GM21825 (cell line): ENCODE measurements around the gene ENOX2.

Experiments used
- ATAC-seq: cut with Tn5 transposase; IDR thresholded peaks from one replicate; pipeline ENCODE4 v1.9.1; 2021; ENCODE audit warnings: mild to moderate bottlenecking, moderate library complexity; ENCODE audit not compliant: unreplicated experiment

Gene ENOX2

GRCh38 chrX:130649738-130650137 lies 253.3 kb downstream of the ENOX2 start:
- ATAC-seq: no peak

GRCh38 chrX:130647468-130647867 lies 255.5 kb downstream of the ENOX2 start:
- ATAC-seq: no peak

- no peak for ATAC-seq
These were observed 256.9 kb downstream of the ENOX2 start for GRCh38 chrX:130645955-130646583.

GRCh38 chrX:130637591-130637990 lies 265.4 kb downstream of the ENOX2 start:
- ATAC-seq: no peak

GRCh38 chrX:130636277-130636676 lies 266.7 kb downstream of the ENOX2 start:
- no peak for ATAC-seq

- ATAC-seq: no peak
These were observed 272.0 kb downstream of the ENOX2 start for GRCh38 chrX:130631011-130631410.

- ATAC-seq: no peak
These were observed 274.5 kb downstream of the ENOX2 start for GRCh38 chrX:130628516-130628915.

- ATAC-seq: no peak
These were observed 276.5 kb downstream of the ENOX2 start for GRCh38 chrX:130626521-130626920.

- no peak for ATAC-seq
These were observed 277.6 kb downstream of the ENOX2 start for GRCh38 chrX:130625386-130625785.

GRCh38 chrX:130623518-130623917 lies 279.5 kb downstream of the ENOX2 start:
- no peak for ATAC-seq

GRCh38 chrX:130615941-130616340 lies 287.1 kb downstream of the ENOX2 start:
- ATAC-seq: no peak

GRCh38 chrX:130607431-130607830 lies 295.6 kb downstream of the ENOX2 start:
- no peak for ATAC-seq

GRCh38 chrX:130606425-130606824 lies 296.6 kb downstream of the ENOX2 start:
- ATAC-seq: no peak

GRCh38 chrX:130604882-130605281 lies 298.1 kb downstream of the ENOX2 start:
- ATAC-seq: no peak

GRCh38 chrX:130594453-130594916 lies 308.5 kb downstream of the ENOX2 start:
- no peak for ATAC-seq

GRCh38 chrX:130593911-130594310 lies 309.1 kb downstream of the ENOX2 start:
- ATAC-seq: no peak

GRCh38 chrX:130592204-130592603 lies 310.8 kb downstream of the ENOX2 start:
- ATAC-seq: no peak

GRCh38 chrX:130578906-130579305 lies 324.1 kb downstream of the ENOX2 start:
- no peak for ATAC-seq

GRCh38 chrX:130577431-130577830 lies 325.6 kb downstream of the ENOX2 start:
- no peak for ATAC-seq

GRCh38 chrX:130575831-130576389 lies 327.1 kb downstream of the ENOX2 start:
- ATAC-seq: peak; percentile 70
